PC-3 (cell line): ENCODE results near the gene LTC4S. TPM values are rescaled to one million over a fixed set of nuclear protein-coding genes. Genes with fewer than 3 reads are reported as not detected.

Experiments
- ATAC-seq: fragments of 200-7000 bp; cut with Tn5 transposase; 2 replicates; pipeline ENCODE4 v1.9.1; 2020; ENCODE audit warnings: mild to moderate bottlenecking, moderate library complexity
- BruUV-seq: library from RNA; stranded (reverse); fragments of 400-500 nt; replicated peaks from 2 replicates; lab custom pipeline; 2021; lab: Mats Ljungman, UMichigan
- CTCF ChIA-PET: fragments of 300-600 bp; sonication (Branson Sonifier 250); formaldehyde crosslinking; loops from one replicate; lab custom pipeline; 2022; ENCODE audit warnings: antibody characterized with exemption; lab: Charles Lee
- POLR2A ChIA-PET: fragments of 300-600 bp; sonication (Branson Sonifier 250); formaldehyde crosslinking; loops from one replicate; lab custom pipeline; 2022; ENCODE audit warnings: antibody characterized with exemption; ENCODE audit not compliant: unreplicated experiment; lab: Charles Lee
- DNase-seq: peaks from one replicate; pipeline ENCODE4 v3.0.0-alpha.2; 2015
- H2AFZ ChIP-seq: fragments of 300-600 bp; sonication (generic); 2 replicates; pipeline ENCODE4 v1.6.0; 2016; ENCODE audit warnings: antibody characterized with exemption, low read length
- H3F3A ChIP-seq: fragments of 300-600 bp; sonication (generic); one replicate; pipeline ENCODE4 v1.6.0; 2017; ENCODE audit warnings: antibody characterized with exemption, low read length, control low read depth, mild to moderate bottlenecking; ENCODE audit not compliant: unreplicated experiment
- H3K27ac ChIP-seq: fragments of 300-600 bp; sonication (generic); 2 replicates; pipeline ENCODE4 v1.5.1; 2016; ENCODE audit warnings: mild to moderate bottlenecking, low read length
- H3K27me3 ChIP-seq: fragments of 300-600 bp; sonication (generic); 2 replicates; pipeline ENCODE4 v1.6.1; 2016; ENCODE audit warnings: low read length, mixed read lengths
- H3K36me3 ChIP-seq: fragments of 300-600 bp; sonication (generic); 2 replicates; pipeline ENCODE4 v1.6.1; 2016; ENCODE audit warnings: low read depth, mixed run types, low read length, mixed read lengths
- H3K4me1 ChIP-seq: fragments of 300-600 bp; sonication (generic); 2 replicates; pipeline ENCODE4 v1.5.1; 2016; ENCODE audit warnings: low read length; ENCODE audit not compliant: insufficient read depth
- H3K4me2 ChIP-seq: fragments of 300-600 bp; sonication (generic); 2 replicates; pipeline ENCODE4 v1.6.0; 2016; ENCODE audit warnings: low read length
- H3K4me3 ChIP-seq: fragments of 300-600 bp; sonication (generic); 2 replicates; pipeline ENCODE4 v1.5.1; 2016; ENCODE audit warnings: mild to moderate bottlenecking, low read length, mixed read lengths
- H3K79me2 ChIP-seq: fragments of 300-600 bp; sonication (generic); 2 replicates; pipeline ENCODE4 v1.6.1; 2017; ENCODE audit warnings: low read length, mixed read lengths
- H3K9ac ChIP-seq: fragments of 300-600 bp; sonication (generic); 2 replicates; pipeline ENCODE4 v1.6.0; 2016; ENCODE audit warnings: mild to moderate bottlenecking, low read length
- H3K9me2 ChIP-seq: fragments of 300-600 bp; sonication (generic); replicated peaks from 2 replicates; pipeline ENCODE4 v1.6.1; 2016; ENCODE audit warnings: mixed run types, low read length, mixed read lengths
- H3K9me3 ChIP-seq: fragments of 300-600 bp; sonication (generic); 2 replicates; pipeline ENCODE4 v1.6.1; 2016; ENCODE audit warnings: low read length, mixed read lengths
- H4K20me1 ChIP-seq: fragments of 300-600 bp; sonication (generic); 2 replicates; pipeline ENCODE4 v1.6.1; 2016; ENCODE audit warnings: low read length, mixed read lengths
- CTCF ChIP-seq: fragments of 300-600 bp; sonication (generic); conservative IDR thresholded peaks from 2 replicates; pipeline ENCODE4 v1.5.1; 2017; ENCODE audit warnings: antibody characterized with exemption, low read depth, mild to moderate bottlenecking, low read length
- EZH2 ChIP-seq: fragments of 300-600 bp; sonication (generic); IDR thresholded peaks from one replicate; pipeline ENCODE4 v1.6.1; 2017; ENCODE audit warnings: antibody characterized with exemption, mild to moderate bottlenecking, low read length; ENCODE audit not compliant: unreplicated experiment
- EZH2phosphoT487 ChIP-seq: fragments of 300-600 bp; sonication (generic); IDR thresholded peaks from 2 replicates; pipeline ENCODE4 v1.6.1; 2018; ENCODE audit warnings: mild to moderate bottlenecking, antibody characterized with exemption, low read length, borderline replicate concordance
- intact Hi-C: fragments of 100-400 bp; cut with micrococcal nuclease; formaldehyde crosslinking; loops from 2 replicates; pipeline ENCODE4 v1.9.0; 2023
- total RNA-seq: library from RNA; depleted of rRNA; stranded (reverse); fragments of >200 nt; gene quantifications from 2 replicates; pipeline ENCODE4 v1.2.3, GENCODE V29; 2014

The LTC4S gene
- total RNA-seq, 1 experiment from 2014 or later = 1.5 TPM

- intact Hi-C loops = no loop called here
These were observed 28.3 kb downstream of the LTC4S start for GRCh38 chr5:179822059-179822432.

GRCh38 chr5:179822444-179822990 lies 28.7 kb downstream of the LTC4S start:
- intact Hi-C loops = no loop called here
- CTCF ChIA-PET = no interaction called here

More at GRCh38 chr5:179822059-179822432, 28.3 kb downstream of the LTC4S start:
- H3K9me2 ChIP-seq = no peaks in the 10 kb centered on the region
- peaks cover 28% of the 10 kb centered on the region for H3K36me3 ChIP-seq
- H3K4me1 ChIP-seq = peaks cover 41% of the 10 kb centered on the region
- H3K27me3 ChIP-seq = no peaks in the 10 kb centered on the region
- TF ChIP-seq EZH2 (no peak), EZH2phosphoT487 (no peak), CTCF (no peak)
- H3F3A ChIP-seq = no peaks in the 10 kb centered on the region
- H2AFZ ChIP-seq = no peak overlapping the region
- ATAC-seq (no peak), DNase-seq (no peak)
- H3K9ac ChIP-seq = peak overlapping the region; percentile 94; the same call in 1 of the 2 replicates
- peaks cover 56% of the 10 kb centered on the region for H3K79me2 ChIP-seq
- H3K9me3 ChIP-seq = no peaks in the 10 kb centered on the region
- peak overlapping the region; percentile 89 for H3K4me2 ChIP-seq
- no peak overlapping the region for H3K27ac ChIP-seq
- H3K4me3 ChIP-seq = peak overlapping the region; percentile 93
- H4K20me1 ChIP-seq = peaks cover 50% of the 10 kb centered on the region
- TSS peak; percentile 55 for BruUV-seq
- POLR2A ChIA-PET = no interaction called here
- CTCF ChIA-PET = no interaction called here

More at GRCh38 chr5:179822444-179822990, 28.7 kb downstream of the LTC4S start:
- H3K79me2 ChIP-seq = peaks cover 56% of the 10 kb centered on the region
- ATAC-seq (no peak), DNase-seq (no peak)
- no peaks in the 10 kb centered on the region for H3K9me3 ChIP-seq
- H3K36me3 ChIP-seq = peaks cover 31% of the 10 kb centered on the region
- H3K27ac ChIP-seq = no peak overlapping the region
- POLR2A ChIA-PET = no interaction called here
- no peaks in the 10 kb centered on the region for H3K27me3 ChIP-seq
- BruUV-seq = no TSS peak
- H3K4me3 ChIP-seq = peak overlapping the region; percentile 93
- H3K4me2 ChIP-seq = peak overlapping the region; percentile 89
- no peaks in the 10 kb centered on the region for H3K9me2 ChIP-seq
- TF ChIP-seq EZH2 (no peak), EZH2phosphoT487 (no peak), CTCF (no peak)
- peaks cover 50% of the 10 kb centered on the region for H4K20me1 ChIP-seq
- peak overlapping the region; percentile 94; the same call in 1 of the 2 replicates for H3K9ac ChIP-seq
- H2AFZ ChIP-seq = no peak overlapping the region
- H3F3A ChIP-seq = no peaks in the 10 kb centered on the region
- H3K4me1 ChIP-seq = peaks cover 44% of the 10 kb centered on the region
